ENCODE results near the gene CSAD.

The CSAD gene, protein sequence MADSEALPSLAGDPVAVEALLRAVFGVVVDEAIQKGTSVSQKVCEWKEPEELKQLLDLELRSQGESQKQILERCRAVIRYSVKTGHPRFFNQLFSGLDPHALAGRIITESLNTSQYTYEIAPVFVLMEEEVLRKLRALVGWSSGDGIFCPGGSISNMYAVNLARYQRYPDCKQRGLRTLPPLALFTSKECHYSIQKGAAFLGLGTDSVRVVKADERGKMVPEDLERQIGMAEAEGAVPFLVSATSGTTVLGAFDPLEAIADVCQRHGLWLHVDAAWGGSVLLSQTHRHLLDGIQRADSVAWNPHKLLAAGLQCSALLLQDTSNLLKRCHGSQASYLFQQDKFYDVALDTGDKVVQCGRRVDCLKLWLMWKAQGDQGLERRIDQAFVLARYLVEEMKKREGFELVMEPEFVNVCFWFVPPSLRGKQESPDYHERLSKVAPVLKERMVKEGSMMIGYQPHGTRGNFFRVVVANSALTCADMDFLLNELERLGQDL

GRCh38 chr12:53180220-53180930 is at the start of gene CSAD, which contains the start of gene ZNF740:
TSS of gene CSAD (minus strand) at chr12:53180925. CDS start at chr12:53173470, 7,455 bp downstream.
TSS of gene ZNF740 (plus strand) at chr12:53180722. CDS start at chr12:53181984, 1,262 bp downstream.
- peak; percentile 97 to 99 for DNase-seq

- DNase-seq = no peak
Observed at GRCh38 chr12:53230108-53230845, 49.6 kb upstream of the CSAD start.

DNA sequence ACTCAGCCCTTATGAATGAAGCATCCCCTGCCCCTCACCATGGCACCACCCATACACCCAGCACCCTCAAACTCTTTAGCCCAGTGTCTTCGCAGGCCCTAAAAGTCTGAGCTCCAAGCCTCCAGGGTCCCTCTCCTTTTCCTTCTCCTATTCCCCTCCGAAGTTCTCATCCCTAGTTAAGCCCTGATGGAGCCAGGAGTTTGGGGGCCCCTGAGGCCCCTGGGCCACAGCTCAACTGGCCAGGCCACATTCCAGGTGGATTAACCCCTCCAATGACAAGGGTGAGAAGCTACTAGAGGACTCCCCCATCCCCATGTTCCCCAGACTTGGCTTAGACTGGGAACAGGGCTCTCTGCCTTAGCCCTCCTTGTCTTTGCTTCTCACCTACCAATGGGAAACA is 48.7 kb upstream of the CSAD start:
- no peak for DNase-seq

GRCh38 chr12:53227836-53228235 is 47.1 kb upstream of the CSAD start:
- DNase-seq = no peak

DNA sequence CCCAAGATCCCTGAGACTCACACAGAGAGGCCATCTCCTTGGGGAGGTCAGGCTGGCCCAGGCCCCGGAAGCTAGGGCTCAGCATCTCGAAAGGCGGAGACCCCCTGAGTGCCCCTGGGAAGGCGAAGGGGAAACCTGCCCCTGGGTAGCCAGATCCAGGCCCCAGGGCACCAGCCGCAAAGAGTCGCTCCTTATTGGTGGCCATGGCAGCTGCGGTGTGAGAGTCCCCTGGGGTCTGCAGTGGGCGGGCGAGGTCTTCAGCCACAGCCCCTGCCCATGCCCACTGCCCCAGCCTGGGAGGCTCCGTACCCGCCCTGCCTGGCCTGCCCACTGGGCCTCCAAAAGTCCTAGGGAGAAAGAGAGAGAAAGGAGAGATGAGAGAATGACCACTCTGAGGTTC is 46.6 kb upstream of the CSAD start:
- no peak for DNase-seq

DNA sequence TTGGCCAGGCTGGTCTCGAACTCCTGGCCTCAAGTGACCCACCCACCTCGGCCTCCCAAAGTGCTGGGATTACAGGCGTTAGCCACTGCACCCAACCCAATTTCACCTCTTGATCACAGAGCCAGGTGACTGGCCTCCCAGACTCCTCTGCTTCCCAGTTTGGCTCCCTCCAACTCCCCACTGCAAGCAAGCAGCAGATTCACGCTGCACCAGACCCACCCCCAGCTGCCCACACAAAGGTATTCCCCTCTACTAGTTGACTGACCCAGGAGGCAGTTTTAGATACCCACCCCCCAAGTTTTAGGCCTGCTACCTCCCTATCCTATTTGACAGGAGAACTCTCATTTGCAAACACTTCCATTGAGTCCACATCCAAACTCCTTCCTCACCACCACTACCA is 46.1 kb upstream of the CSAD start:
- no peak for DNase-seq

- no peak for DNase-seq
Observed at GRCh38 chr12:53225635-53226424, 45.1 kb upstream of the CSAD start.

DNA sequence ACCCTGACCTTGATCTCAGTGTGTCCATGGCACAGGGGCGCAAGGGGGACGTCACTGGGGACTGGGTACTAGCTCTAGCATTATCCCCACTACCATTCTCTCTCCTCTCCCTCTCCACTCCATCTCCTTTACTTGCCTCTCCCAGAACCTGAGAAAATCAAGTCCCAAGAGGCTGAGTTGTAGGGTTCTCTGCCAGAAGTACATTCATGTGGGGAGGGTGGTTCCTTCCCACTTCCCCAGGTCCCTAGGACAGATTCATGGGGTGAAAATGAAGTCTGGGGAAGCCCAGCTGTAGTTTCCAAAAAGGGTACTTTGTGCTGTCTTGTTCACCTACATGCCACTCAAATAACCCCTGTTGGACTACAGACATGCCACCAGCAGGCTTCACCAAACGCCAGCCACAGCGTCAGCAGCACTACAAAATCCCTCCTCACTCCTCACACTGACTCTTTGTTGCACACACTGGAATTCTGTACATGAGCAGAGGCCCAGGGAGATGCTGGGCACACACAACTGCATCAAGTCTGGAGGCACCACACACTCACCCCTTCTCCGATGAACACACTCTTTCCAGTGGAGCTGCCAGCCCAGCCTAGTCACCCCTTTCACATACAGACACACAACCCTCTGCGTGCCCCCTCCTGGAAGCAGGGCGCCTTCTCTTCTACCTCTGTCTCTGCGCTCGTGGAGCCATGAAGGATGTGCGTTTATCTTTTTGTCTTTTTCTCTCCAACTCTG is 44.3 kb upstream of the CSAD start:
- no peak for DNase-seq

DNA sequence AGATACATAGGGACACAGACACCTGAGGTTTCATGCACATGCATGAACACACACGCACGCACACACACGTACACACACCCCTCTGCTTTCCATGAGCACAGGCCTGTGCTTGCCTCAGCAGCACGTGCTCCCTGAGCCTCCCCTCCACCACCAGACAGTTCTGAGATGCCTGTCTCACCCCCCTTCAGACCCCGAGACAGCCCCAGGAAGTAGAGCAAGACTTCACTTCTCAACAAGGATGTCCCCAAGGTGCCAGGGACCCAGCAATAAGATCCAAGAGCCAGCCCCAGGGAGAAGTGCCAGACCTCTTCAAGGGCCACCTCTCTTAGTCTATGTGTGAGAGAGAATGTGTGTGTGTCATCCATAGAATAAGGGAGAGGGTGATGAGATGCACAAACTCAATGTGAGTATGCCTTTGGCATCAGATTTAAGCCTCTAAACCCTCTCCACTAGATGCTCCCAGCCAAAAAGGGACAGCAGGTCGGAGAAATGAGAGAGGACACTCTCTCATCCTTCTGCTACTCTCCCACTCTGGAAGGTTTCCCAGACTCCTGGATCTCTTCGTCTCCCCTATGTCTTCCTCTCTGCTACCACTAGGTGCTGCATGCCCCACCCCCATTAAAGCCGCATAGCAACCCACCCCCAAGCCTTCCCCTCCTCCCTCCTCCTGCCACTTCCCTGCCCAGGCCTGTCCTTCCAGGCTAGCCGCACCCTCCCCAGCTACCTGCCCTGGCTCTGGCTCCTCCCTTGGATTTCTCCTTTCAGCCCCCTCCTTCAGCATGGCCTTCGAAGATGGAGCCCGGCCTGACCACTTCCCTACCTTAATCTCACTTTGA is 43.6 kb upstream of the CSAD start:
- no peak for DNase-seq

- no peak for DNase-seq
Observed at GRCh38 chr12:53223389-53224060, 42.8 kb upstream of the CSAD start.

DNA sequence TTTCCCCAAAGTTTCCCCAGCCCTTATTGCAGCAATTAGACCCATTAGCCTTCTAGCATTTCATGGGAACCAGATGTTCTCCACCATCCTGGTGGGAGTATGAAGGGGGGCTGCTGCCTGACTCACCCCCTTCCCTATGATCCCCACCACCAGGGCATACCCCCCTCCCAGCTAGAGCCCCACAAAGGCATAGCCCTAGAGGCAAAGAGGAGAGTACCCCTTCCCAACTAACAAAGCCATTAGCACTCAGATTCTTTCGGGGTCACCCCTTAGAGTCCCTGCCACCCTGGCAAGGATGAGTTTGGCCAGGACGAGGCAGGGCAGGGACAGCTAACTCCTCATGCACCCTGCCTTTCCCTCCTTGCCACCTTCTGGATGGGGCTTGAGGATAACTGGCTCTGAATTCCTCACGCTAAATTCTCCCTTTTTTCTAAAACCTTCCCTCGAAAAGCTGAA is 42.1 kb upstream of the CSAD start:
- no peak for DNase-seq

DNA sequence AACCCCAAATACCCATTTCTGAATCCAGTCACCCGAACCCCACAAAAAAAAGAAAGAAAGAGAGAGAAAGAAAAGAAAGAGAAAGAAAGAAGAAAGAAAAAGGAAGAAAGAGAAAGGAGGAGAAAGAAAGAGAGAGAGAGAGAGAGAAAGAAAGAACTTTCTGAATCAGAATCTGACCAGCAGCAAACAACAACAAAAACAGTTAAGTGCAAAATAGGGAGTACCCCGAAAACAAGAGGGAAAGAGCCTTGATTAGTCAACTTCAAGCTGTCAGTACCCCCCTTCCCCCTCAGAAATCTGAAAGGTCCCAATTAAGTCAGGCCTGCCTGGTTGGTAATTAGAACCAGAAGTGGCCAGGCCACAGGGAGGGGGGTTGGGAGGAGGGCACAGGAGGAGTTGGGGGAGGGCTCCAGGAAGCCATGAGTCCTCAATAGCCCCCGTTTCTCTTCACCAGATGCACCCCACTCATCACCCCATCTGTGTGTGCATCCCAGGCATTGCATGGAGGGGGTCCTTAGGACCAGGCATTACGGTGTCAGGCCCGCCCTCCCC is 41.5 kb upstream of the CSAD start:
- no peak for DNase-seq

DNA sequence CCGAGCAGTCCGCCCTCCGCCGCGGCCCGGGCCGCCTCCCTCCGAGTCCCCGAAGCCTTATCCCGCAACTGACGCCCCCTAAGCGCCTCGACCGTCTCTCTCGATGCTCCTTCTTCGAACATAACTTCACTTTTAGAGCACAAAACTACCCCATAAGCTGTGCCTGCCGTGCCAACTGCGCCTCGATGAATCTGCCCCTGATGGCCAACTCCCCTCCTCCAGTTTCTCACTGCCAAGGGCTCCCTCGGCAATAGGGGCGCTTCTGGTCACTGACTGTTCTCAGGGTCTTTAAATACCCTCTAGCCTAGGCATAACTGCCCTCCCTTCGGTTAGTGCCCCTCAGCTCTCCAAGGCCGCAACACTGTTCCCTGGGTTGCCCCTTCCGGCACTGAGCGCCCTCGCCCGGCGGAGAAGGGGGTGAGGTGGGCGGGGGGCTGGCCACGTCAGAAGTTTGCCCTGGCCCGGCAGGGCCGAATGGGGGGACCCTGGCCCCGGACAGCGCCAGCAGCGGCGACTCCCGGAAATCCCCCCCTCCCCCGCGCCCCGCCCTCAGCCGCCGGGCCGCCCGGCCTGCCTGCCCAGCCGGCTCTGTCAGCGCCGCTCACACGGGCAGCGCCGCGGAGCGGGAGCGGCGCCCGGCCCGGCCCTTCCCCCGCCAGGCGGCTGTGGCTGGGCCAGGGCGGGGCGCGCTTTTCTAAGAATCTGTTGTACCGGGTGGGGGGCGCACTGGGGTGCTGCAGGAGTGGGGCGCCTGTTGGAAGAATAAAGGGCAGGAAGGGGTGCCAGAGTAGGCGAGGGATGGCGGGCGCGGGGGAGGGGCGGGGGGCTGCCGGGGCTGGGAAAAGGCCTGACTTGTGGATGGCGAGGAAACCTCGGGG is 40.7 kb upstream of the CSAD start:
- DNase-seq = peak; percentile 29 to 52

GRCh38 chr12:53220694-53221202 is 40.0 kb upstream of the CSAD start:
- peak; percentile 67 to 80 for DNase-seq

GRCh38 chr12:53219956-53220693 is 39.4 kb upstream of the CSAD start:
- peak; percentile 70 to 72 for DNase-seq

DNA sequence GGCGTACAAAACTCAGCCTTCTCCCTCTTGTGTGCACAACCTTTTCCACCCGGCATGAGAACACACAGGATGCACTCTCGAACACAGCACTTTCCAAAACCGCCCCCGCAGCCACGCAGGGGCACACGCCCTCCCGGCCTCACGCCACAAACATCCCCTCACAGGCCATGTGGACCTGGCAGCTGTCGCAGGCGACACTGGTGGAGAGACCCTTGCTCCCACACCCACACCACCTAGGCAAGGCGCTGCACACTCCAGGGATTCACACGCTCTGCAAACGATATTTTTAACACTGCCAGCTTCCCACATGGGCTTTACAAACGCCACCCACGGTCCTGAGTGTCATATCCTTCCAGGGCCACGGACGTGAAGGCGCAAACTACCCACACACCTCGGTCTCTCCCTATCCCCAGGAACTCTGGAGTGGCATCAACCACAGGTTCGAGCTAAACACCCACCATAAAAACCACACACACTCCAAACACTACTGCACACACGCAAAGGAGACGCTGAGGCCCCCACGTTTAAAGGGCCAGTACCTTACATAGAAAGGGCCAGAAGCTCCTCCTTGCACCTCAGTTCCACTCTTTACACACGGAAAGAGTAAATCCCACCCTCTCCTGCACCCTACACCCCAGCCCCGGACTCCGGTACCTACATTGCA is 38.7 kb upstream of the CSAD start:
- DNase-seq = peak; percentile 71 to 77

Data from stimulated activated CD4-positive, alpha-beta T cell treated with anti-CD3 and anti-CD28 coated beads, Interleukin-4, amount 100 ng/mL, for 4 hours (primary cell).